Measurements from ENCODE around the gene ABCA6. TPM values are rescaled to one million over a fixed set of nuclear protein-coding genes. Genes with fewer than 3 reads are reported as not detected.

The ABCA6 gene
- total RNA-seq, 2 donors from 2014 or later: 20.8 to 35.9 TPM

GRCh38 chr17:69044371-69044770 lies 97.3 kb downstream of the ABCA6 start:
- Histone ChIP-seq H3K4me1 (peaks cover 19% of the 10 kb centered on the region), H3K9me3 (no peaks in the 10 kb centered on the region), H3K27me3 (no peaks in the 10 kb centered on the region), H3K27ac (no peak overlapping the region), H3K4me3 (no peak overlapping the region), H3K36me3 (replicated peaks in 1 of 2; ENCODE audit: insufficient read depth in 1 of 2, low read depth in 2 of 2) (no peaks in the 10 kb centered on the region)
- 91 to 96% methylated on average over 2 of the region's 2 CpGs for WGBS, 2 donors
- DNase-seq (no peak), ATAC-seq (no peak)
- intact Hi-C loops (cut with DNase I): no loop called here
- no peak for TF ChIP-seq CTCF (IDR thresholded peaks at IDR 0.05)
- no peak for TF ChIP-seq POLR2A (IDR thresholded peaks at IDR 0.05)

- Histone ChIP-seq H3K27me3 (no peaks in the 10 kb centered on the region), H3K9me3 (no peaks in the 10 kb centered on the region), H3K4me3 (no peak overlapping the region), H3K4me1 (peaks cover 7% of the 10 kb centered on the region), H3K27ac (no peak overlapping the region), H3K36me3 (replicated peaks in 1 of 2; ENCODE audit: insufficient read depth in 1 of 2, low read depth in 2 of 2) (no peaks in the 10 kb centered on the region)
- DNase-seq (no peak), ATAC-seq (no peak)
- intact Hi-C loops (cut with DNase I): no loop called here
- WGBS, 2 donors: 84 to 90% methylated on average over 6 of the region's 6 CpGs
- TF ChIP-seq CTCF (IDR thresholded peaks at IDR 0.05) (no peak), POLR2A (IDR thresholded peaks at IDR 0.05) (no peak)
Observed at GRCh38 chr17:69043098-69043734, 98.5 kb downstream of the ABCA6 start.

- no peaks in the 10 kb centered on the region for H3K27me3 ChIP-seq
- no peaks in the 10 kb centered on the region for H3K4me1 ChIP-seq
- no peak overlapping the region for H3K4me3 ChIP-seq
- no peak for TF ChIP-seq CTCF (IDR thresholded peaks at IDR 0.05)
- no peak for TF ChIP-seq POLR2A (IDR thresholded peaks at IDR 0.05)
- no peaks in the 10 kb centered on the region for H3K36me3 ChIP-seq (replicated peaks in 1 of 2; ENCODE audit: insufficient read depth in 1 of 2, low read depth in 2 of 2)
- DNase-seq: no peak
- no peaks in the 10 kb centered on the region for H3K9me3 ChIP-seq
- WGBS, 2 donors: 77 to 78% methylated on average over 5 of the region's 5 CpGs
- H3K27ac ChIP-seq: no peak overlapping the region
- intact Hi-C loops (cut with DNase I): no loop called here
- no peak for ATAC-seq
Observed at GRCh38 chr17:69042308-69042707, 99.4 kb downstream of the ABCA6 start.

- no peak for ATAC-seq
- 73 to 77% methylated on average over 3 of the region's 3 CpGs for WGBS, 2 donors
- intact Hi-C loops (cut with DNase I): no loop called here
Observed at GRCh38 chr17:69031839-69032238, 109.9 kb downstream of the ABCA6 start.

More at GRCh38 chr17:69031839-69032238, 109.9 kb downstream of the ABCA6 start:
- Histone ChIP-seq H3K36me3 (replicated peaks in 1 of 2; ENCODE audit: insufficient read depth in 1 of 2, low read depth in 2 of 2) (no peaks in the 10 kb centered on the region), H3K4me3 (no peak overlapping the region), H3K27me3 (no peaks in the 10 kb centered on the region), H3K9me3 (no peaks in the 10 kb centered on the region), H3K27ac (no peak overlapping the region), H3K4me1 (no peaks in the 10 kb centered on the region)
- DNase-seq: no peak
- TF ChIP-seq CTCF (IDR thresholded peaks at IDR 0.05): no peak
- no peak for TF ChIP-seq POLR2A (IDR thresholded peaks at IDR 0.05)
